GM18507 (cell line): ENCODE results near the gene HNRNPF.
"Not testable (repeated sequence)": the region's sequence is repeated elsewhere in the genome, so short reads cannot be mapped to it uniquely, and the experiment has no call there.

Source experiments
- DNase-seq: peaks from one replicate; pipeline ENCODE4 v3.0.0; 2011; ENCODE audit warnings: low read depth; ENCODE audit not compliant: insufficient read length; ENCODE audit errors: extremely low spot score
- FAIRE-seq: peaks from 2 replicates; lab custom pipeline; 2011; peaks lifted over from hg19 to GRCh38; lab: Jason Lieb, UNC

HNRNPF gene

DNA sequence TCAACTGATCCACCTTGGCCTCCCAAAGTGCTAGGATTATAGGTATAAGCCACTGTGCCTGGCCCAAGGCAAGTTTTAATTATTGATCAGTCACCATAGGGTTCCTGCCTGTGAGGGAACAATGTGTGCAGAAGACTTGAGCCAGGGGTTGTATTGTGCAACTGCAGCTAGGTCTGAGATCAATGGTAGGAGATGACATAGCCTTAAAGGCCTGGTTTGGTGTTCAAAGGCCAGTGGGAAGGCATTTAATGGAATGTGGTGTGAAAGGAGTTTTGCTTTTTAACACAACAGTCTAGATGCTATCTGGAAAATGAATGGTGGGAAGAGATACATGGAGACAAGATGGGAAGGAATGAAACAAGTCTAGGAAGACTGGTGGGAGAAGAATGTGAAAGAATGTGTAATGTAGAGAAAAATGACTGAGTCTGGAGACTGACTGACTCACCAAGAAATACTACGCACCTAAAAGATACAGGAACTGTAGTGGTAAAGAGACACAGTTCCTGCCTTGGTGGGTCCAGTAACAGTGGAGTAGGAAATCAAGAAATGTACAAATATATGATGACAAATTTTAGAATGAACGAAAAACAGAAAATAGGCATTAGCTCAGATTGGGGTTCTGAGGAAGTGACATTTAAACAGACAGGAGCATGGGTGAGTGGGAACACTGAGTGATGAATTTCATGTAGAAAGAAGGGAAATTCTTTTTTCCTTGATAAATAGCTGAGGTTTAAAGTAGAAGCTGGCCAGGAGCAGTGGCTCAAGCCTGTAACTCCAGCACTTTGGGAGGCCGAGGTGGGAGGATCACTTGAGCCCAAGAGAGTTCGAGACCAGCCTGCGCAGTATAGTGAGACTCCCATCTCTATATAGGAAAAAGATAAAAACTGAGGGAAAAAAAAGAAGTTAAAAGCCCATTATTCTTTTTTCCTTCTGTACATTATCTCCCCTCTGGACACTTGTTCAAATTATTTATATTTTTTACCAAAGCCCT is 9.4 kb downstream of the HNRNPF start:
- FAIRE-seq (no peak), DNase-seq (no peak)

DNA sequence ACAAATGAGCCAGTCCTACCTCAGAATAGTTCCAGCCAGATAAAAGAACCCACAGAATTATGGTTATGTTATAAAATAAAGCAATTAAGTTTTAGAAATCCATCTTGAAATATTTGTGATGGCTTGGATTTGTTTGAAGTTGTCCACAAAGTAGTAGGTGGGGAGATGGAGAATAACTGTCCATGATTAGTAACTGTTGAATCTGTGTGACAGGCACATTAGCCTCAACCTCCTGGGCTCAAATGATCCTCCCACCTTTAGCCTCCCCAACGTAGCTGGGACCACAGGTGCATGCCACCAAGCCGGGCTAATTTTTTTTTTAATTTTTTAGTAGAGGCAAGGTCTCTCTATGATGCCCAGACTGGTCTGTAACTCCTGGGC is 10.1 kb downstream of the HNRNPF start:
- FAIRE-seq = no peak
- no peak for DNase-seq

DNA sequence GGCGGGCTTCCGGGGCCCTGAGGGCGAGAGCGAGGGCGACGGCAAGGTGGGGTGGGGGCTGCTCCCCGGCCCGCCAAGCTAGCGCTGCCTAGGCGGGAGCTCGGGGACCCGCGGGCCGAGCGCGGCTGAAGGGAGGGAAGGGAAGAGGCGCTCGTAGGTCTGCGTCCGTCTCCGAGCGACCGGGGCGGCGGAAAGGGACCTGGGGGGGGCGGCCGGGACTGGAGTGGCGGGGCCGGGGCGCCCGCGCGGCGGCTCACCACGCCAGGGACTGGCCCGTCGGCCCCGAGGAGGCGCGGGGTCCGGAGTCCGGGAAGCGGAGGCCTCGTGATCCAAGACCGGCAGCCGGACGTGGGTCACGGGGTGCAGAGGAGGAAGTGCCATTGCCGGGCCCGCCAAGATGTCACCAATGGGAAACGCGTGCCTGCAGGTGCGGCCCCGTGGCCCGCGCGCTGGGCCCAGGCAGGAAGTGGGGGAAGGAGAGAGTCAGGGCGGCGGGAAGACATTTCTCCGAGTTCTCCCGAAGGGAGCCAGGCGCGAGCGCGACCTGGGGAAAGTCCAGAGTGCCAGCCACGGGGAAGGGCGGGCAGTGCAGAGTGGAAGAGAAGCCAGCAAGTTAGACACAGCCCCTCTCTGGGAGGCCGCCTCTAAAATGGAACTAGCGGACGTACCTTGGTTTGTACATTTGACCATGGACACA is 11.9 kb downstream of the HNRNPF start:
- FAIRE-seq = peak; percentile 92

DNA sequence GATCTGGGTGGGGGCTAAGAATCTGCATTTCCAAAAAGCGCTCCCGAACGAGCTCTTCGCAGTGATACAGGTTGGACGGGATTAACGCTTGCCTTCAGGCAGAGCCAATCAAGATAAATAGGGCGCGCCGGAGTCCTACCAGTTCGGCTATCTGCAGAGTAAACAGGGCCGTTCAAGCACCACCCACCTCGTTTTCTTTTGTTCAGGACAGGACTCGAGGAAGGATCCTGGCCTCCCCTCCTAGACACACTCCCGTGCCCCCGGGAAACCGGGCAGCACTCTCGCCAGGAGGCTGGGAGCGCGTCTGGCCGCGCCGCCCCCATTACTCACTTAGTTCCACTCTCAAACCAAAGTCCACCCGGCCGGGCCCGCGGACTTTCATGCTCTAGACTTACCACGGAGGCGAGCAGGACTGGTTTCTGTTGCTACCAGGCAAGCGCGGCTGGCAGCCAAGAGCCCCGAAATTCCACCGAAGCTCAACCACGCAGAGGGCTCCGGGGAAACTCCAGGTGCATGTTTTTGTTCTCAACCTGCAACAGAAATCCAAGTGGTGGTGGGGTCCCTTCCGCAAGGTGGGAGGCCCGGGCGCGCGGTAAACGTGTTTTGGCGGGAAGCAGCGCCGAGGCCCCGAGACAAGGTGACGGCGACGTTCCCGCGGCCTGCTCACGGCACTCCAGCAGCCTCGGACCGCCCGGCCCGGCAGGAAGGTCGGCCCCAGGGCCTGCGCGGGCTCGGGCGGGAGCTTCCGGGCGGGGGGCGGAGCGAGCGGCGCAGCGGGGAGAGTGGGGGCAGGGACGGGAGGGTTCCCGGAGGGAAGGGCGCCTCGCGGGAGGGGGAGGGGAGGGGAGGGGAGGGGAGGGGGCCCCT is 12.7 kb downstream of the HNRNPF start:
- DNase-seq (peak; percentile 71), FAIRE-seq (no peak)

More for the DNA sequence above, 11.9 kb downstream of the HNRNPF start:
- peak; percentile 81 for DNase-seq

DNA sequence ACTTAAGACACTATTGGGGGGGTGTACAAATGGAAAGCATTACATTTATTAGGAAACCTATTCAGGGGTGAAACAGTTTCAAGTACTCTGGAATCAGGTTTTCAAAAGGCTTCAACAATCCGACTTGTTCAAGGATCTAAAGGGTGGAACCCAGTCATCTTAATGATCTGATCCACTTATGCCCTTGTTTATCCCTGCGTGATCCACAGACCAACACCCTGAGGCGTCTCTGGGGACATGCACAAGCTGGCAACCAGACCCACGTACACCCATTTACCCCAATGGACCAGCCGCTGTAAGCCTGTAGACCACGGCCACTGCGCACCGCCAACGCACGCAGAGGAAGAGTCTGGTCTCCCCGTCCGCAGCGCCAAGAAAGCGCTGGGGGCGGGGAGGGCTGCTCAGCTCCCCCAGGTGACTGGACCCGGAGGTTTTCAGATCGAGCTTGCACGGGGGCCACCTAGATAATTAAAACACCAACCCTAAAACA is 13.4 kb downstream of the HNRNPF start:
- DNase-seq (no peak), FAIRE-seq (no peak)

DNA sequence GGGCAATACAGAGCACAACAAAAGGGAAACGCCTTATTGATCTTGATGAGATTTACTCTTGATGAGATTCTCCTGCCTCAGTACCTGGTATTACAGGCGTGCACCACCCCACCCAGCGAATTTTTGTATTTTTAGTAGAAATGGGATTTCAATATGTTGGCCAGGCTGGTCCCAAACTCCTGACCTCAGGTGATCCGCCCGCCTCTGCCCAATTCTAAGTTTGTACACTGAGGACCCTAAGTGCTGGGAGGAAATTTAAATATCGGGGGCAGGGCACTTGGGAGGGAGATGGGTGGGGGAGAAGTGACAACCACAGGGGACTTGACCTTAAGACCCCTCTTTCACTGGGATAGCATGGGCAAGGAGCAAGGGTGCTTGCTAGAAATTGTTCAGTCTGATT is 14.1 kb downstream of the HNRNPF start:
- FAIRE-seq = no peak
- no peak for DNase-seq

DNA sequence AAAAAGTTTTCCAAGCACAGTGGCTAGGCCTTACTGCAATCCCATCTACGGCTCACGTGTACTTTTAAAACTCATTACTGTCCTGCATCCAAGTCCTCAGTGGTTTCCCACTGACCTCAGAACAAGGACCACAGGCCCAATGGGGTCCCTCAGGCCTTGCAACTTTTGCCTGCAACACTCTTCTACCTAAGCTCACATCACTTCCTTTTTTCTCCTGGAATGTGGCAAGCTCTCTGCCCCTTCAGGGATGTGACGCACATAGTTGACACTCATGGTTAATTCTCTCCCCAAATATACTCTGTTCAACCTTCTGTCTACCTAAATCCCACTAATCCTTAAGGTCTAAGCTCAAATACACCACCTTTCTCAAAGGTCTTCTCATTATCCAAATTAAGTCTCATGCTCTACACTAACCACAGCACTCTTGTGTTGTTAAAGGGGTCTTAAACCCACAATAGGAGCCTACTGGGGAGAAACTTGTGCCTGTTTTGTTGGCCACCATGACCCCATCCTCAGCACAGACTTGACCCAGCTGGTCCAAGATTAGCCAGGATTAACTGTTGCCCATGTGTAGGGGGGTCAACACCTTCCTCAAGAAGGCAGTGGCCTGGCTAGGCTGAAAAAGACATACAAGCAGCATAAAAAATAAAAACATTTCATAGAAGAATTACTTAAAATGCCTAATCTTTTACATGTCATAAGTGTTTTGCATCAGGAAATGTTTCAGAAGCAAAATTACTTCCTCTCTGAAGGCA is 15.2 kb downstream of the HNRNPF start:
- no peak for FAIRE-seq
- DNase-seq = no peak

DNA sequence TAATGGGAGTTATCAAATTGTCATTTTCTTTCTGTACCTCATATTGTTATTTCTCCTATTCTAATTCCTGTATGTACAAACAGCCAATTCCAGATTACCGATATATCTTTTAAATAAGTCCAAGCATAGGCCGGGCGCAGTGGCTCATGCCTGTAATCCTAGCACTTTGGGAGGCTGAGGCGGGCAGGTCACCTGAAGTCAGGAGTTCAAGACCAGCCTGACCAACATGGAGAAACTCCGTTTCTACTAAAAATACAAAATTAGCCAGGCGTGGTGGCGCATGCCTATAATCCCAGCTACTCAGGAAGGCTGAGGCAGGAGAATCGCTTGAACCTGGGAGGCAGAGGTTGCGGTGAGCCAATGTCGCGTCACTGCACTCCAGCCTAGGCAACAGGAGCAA is 15.8 kb downstream of the HNRNPF start:
- DNase-seq, FAIRE-seq: not testable (repeated sequence)

DNA sequence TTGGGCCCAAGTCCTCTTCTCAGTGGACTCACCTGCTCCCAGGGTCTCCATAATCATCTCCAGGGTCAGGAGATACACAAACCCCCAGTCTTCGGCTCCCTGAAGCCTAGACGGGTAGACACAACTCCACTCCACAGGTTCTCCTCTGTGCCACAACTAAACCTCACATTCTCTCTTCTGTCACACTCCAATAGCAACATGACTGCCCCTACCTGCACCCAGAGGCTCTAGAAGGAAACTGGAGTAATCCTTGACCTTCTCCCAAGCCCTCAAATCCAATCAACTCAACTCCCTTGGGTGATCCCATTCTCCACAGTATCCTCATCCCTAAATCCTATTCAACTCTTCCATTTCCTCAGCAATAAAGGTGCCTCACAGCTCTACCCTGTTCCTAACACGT is 16.2 kb downstream of the HNRNPF start:
- no peak for DNase-seq
- FAIRE-seq = no peak

DNA sequence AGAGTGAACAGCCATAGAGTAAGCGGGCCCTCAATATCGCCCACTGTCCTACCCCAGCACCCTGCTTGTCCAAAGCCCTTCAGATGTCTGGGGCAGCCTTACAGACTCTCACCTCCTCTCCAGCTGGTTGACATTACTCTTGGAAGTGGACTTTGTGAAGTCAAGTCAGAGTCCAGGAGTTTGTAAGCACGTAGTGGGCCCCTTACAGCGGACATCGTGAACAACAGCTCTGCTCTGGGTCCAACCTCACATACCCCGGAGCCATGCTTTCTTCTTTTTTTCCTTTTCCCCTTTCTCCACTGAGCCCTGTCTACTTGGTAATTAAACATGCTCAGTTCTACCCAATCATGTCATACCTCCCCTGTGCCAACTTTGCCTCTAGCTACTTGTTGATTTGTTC is 17.5 kb downstream of the HNRNPF start:
- DNase-seq (no peak), FAIRE-seq (no peak)

DNA sequence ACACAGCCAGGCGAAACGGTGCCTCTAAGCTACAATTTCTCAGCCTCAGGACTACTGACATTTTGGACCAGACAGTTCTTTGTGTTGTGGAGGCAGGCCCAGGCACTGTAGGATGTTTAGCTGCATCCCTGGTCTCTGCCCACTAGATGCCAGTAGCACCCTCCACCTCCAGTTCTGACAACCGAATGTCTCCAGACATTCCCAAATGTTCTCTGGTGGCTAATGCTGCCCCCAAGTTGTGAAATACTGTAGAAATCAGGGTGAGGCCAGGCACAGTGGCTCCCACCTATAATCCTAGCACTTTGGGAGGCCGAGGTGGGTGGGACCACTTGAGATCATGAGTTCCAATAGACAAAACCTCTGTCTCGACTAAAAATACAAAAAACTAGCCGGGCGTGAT is 18.2 kb downstream of the HNRNPF start:
- DNase-seq = no peak
- no peak for FAIRE-seq

DNA sequence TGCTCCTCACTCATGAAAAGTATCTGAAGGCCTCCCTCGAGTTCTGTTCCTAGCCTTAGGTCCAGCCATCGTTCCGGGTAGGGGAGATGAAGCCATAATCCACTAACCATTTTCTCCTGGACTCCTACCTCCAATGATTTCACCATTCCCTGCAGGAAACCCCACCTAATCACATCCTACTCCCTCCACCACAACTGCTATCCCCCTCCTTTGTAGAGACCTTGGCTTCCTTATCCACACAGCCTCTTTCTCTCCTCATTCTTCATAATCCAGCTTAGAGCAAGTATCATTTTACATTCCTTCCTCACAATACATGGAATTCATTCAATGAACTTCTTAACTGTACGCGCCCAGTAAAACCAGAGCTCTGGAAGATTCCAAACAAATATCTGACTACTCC is 18.7 kb downstream of the HNRNPF start:
- FAIRE-seq = no peak
- no peak for DNase-seq

DNA sequence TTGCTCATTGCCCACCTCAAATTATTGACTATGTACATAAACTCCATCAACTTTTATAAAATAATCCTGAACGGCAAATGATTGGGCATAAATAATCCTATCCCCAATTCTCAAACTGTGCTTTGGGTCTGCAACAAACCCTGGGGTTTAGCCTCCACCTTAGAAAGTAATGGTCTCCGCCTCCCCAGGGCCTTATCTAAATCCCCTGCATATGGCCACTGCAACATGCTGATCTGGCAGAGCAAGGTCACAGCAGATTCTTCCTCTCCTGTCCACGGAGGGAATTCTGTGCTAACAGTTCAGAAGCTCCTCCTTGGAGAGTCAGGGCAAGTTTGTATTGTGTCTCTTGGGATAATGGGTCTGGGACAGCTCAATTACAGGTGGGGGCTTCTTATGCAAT is 19.1 kb downstream of the HNRNPF start:
- DNase-seq (no peak), FAIRE-seq (no peak)

DNA sequence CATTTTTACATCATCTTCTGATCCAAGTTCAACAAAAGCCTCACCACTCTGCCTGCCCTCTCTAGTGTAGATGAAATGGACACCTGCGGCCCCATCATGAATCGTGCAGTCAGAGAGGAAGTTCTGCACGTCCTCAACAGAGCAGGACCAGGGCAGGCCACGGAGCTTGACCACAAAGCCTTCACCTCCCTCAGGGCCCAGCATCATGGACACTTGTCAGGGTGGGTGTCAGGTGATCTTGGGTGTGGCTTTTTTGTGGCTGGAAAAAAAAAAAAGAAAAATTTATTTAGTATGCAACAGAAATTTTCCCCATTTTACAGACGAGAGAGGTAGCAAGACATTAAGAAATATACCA is 21.3 kb downstream of the HNRNPF start:
- FAIRE-seq = no peak
- no peak for DNase-seq

DNA sequence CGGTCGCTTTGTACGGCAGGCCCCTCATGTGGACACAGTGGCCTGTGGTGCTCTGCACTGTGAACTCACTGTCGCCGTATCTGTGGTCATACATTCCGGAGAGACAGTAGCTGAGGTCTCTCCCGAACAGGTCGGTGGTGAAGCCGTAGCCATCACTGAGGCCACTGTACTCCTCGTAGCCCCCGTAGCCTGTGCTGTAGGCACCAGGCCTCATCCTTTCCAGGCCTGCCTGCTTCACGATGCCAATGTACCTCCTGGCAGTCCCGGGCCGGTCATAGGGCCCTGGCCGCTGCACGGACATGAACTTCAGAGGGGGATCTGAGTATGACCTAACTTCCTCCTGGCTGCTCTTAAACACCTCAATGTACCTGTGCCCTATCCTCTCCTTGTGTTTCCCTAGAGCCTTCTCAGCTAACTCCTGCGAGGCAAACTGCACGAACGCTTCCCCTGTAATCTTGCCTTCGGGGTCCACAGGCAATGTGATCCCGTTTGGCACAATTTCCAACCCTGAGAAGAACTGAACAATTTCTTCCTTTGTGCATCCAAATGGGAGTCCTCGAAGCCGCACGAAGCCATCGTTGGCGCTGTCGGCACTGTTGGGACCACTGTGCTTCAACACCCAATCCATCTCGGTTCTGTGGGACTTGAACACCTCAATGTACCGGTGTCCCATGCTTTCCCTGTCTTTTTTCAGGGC is 21.9 kb downstream of the HNRNPF start:
- no peak for FAIRE-seq
- DNase-seq = no peak

DNA sequence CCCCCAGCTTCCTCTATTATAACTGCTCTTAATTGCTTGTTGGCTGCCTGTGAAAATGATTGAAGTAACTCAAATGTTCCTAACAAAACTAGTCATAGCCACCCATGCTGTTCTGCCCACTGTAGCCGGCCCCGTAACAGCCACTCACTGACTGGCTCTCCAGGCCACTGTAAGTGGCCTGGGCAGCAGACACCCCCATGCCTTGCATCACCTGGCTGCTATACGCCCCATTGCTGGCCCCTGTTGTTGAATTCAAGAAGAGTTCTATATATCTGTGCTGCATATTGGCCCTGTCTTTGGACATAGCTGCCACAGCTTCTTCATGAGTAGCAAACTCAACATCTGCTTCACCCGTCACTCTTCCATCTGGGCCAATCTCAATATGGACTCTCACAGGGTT is 22.4 kb downstream of the HNRNPF start:
- FAIRE-seq = no peak
- DNase-seq = no peak

DNA sequence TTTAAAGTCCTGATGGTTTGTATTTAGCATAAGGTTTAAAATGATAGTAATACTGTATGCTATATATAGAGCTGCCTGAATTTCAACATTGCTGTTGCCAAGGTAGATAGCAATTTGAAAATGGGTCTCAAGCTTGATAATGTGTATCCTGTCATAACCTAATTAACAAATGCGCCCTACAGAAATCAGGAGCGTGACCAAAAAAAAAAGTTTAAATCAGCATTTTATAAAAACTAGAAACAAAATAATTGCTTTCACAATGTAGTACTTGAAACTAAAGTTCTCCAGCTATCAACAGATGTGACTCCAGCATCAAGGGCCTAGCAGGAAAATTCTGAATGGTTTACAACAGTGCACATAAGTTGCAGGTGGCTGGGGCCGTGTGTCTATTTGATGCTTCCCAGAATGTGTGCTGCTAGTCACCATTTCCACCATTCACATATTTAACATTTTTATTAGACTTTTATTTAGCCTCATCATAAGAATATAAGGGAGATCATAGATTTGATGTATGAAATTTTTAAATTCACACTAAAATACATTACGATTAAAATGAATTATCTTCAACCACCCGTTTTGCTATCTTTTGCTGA is 23.5 kb downstream of the HNRNPF start:
- FAIRE-seq (no peak), DNase-seq (no peak)
